Epithelial cell of esophagus (primary cell): Measurements from ENCODE around the gene OTOS.

Experiments
- DNase-seq: peaks from one replicate; pipeline ENCODE4 v3.0.0; 2010; ENCODE audit warnings: low read depth
- H3K4me3 ChIP-seq: 2 replicates; pipeline ENCODE4 v1.5.1; 2011; ENCODE audit warnings: mild to moderate bottlenecking, low read length, control low read depth
- CTCF ChIP-seq: IDR thresholded peaks from 2 replicates; pipeline ENCODE4 v1.5.1; 2011; ENCODE audit warnings: low read depth, mild to moderate bottlenecking, low read length, control low read depth, inconsistent platforms; ENCODE audit not compliant: insufficient read depth; ENCODE audit errors: missing control alignments

Gene OTOS

GRCh38 chr2:240123821-240124650, 16.4 kb downstream of the OTOS start:
- DNase-seq: no peak
- no peak for TF ChIP-seq CTCF
- H3K4me3 ChIP-seq: no peak overlapping the region

GRCh38 chr2:240121675-240122074, 18.8 kb downstream of the OTOS start:
- no peak overlapping the region for H3K4me3 ChIP-seq
- no peak for TF ChIP-seq CTCF
- DNase-seq: no peak

GRCh38 chr2:240121190-240121589, 19.3 kb downstream of the OTOS start:
- DNase-seq: no peak
- no peak overlapping the region for H3K4me3 ChIP-seq
- no peak for TF ChIP-seq CTCF

GRCh38 chr2:240114233-240114632, 26.2 kb downstream of the OTOS start:
- no peak for DNase-seq
- no peak overlapping the region for H3K4me3 ChIP-seq
- TF ChIP-seq CTCF: no peak

GRCh38 chr2:240112914-240113690, 27.4 kb downstream of the OTOS start:
- no peak overlapping the region for H3K4me3 ChIP-seq
- TF ChIP-seq CTCF: no peak
- DNase-seq: no peak

- no peak for DNase-seq
- TF ChIP-seq CTCF: no peak
- H3K4me3 ChIP-seq: no peak overlapping the region
Observed at GRCh38 chr2:240111253-240111652, 29.2 kb downstream of the OTOS start.
